Mesendoderm (in vitro differentiated cells): Measurements from ENCODE around the gene HADHA.

Experiments used
- DNase-seq: peaks from one replicate; pipeline ENCODE4 v3.0.0; 2013
- H2AK5ac ChIP-seq: 2 replicates; pipeline ENCODE4 v1.6.1; 2013; ENCODE audit warnings: low read length, inconsistent platforms
- H2BK120ac ChIP-seq: 2 replicates; pipeline ENCODE4 v1.6.1; 2013; ENCODE audit warnings: low read depth, mild to moderate bottlenecking, low read length, moderate library complexity, mixed read lengths
- H2BK15ac ChIP-seq: replicated peaks from 2 replicates; pipeline ENCODE4 v1.6.1; 2013; ENCODE audit warnings: low read depth, mild to moderate bottlenecking, moderate library complexity
- H2BK5ac ChIP-seq: 2 replicates; pipeline ENCODE4 v1.6.1; 2013; ENCODE audit warnings: low read length, inconsistent platforms
- H3K18ac ChIP-seq: 2 replicates; pipeline ENCODE4 v1.6.1; 2013; ENCODE audit warnings: mild to moderate bottlenecking, low read length, mixed read lengths
- H3K23ac ChIP-seq: one replicate; pipeline ENCODE4 v1.6.1; 2013; ENCODE audit warnings: low read length
- H3K27ac ChIP-seq: 2 replicates; pipeline ENCODE4 v1.5.1; 2013; ENCODE audit warnings: low read depth, mild to moderate bottlenecking, inconsistent platforms, low read length, moderate library complexity
- H3K27me3 ChIP-seq: 2 replicates; pipeline ENCODE4 v1.6.1; 2013; ENCODE audit warnings: low read length, control low read depth, mild to moderate bottlenecking, inconsistent platforms; ENCODE audit not compliant: insufficient read depth, poor library complexity
- H3K36me3 ChIP-seq: 2 replicates; pipeline ENCODE4 v1.6.1; 2013; ENCODE audit warnings: low read length, inconsistent platforms; ENCODE audit not compliant: control insufficient read depth, insufficient read depth
- H3K4ac ChIP-seq: one replicate; pipeline ENCODE4 v1.6.1; 2013; ENCODE audit warnings: low read depth, mild to moderate bottlenecking, low read length, moderate library complexity
- H3K4me1 ChIP-seq: 2 replicates; pipeline ENCODE4 v1.6.1; 2013; ENCODE audit warnings: low read depth, low read length, inconsistent platforms; ENCODE audit not compliant: control insufficient read depth
- H3K4me2 ChIP-seq: 2 replicates; pipeline ENCODE4 v1.6.1; 2013; ENCODE audit warnings: low read length
- H3K4me3 ChIP-seq: 2 replicates; pipeline ENCODE4 v1.5.1; 2013; ENCODE audit warnings: mild to moderate bottlenecking, low read length
- H3K56ac ChIP-seq: one replicate; pipeline ENCODE4 v1.6.1; 2013; ENCODE audit warnings: low read length
- H3K79me1 ChIP-seq: 2 replicates; pipeline ENCODE4 v1.6.1; 2013; ENCODE audit warnings: low read length, inconsistent platforms
- H3K79me2 ChIP-seq: 2 replicates; pipeline ENCODE4 v1.6.1; 2013; ENCODE audit warnings: mild to moderate bottlenecking, low read length; ENCODE audit not compliant: control insufficient read depth, insufficient read depth
- H3K9ac ChIP-seq: 2 replicates; pipeline ENCODE4 v1.6.1; 2013; ENCODE audit warnings: low read length, inconsistent platforms
- H4K5ac ChIP-seq: one replicate; pipeline ENCODE4 v1.6.1; 2013; ENCODE audit warnings: low read length
- H4K8ac ChIP-seq: one replicate; pipeline ENCODE4 v1.6.1; 2013; ENCODE audit warnings: low read depth, mild to moderate bottlenecking, control low read depth, low read length, moderate library complexity
- WGBS: extraction: QIAGEN DNeasy Blood & Tissue Kit; methylation state at CpG from one replicate; pipeline ENCODE4 v1.1.7; 2013; ENCODE audit warnings: low lambda C conversion rate, missing lambda C conversion rate; ENCODE audit not compliant: insufficient coverage; ENCODE audit errors: extremely low coverage; 5-methylcytosine and 5-hydroxymethylcytosine counted together

The HADHA gene

DNA sequence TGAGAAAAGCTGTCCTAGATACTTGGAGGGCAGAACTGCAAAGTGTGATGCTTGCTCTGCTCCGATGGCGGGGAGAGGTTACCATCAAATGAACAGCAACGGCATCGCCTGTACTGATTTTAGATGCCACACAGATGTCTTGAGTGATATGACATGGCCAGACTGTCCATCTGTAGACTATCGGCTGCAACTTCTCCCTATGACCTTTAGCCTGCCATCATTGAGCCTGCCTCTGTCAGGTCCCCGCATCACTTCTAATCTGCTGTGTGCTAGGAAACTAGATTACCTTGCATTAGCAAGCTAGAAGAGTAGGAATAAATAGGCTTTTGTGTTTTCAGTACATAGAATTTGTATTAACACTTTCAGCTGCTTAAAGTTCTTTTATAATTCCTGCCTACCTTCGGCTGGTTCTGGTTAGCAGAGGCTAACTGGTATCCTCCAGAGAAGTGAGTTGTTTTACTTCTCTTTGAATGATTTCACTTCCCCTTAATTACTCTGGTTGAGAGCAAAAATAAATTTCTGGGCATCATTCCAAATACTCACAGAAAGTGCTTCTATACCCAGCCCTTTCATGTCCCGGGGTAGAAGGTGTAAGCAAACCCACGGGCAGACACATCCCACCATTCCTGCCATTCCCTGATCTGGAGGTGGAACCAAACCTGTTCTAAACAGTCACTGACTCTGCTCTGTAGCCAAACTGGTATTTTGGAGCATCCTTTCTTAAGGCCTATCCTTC is 47.6 kb downstream of the HADHA start:
- H3K27ac ChIP-seq, result no peak overlapping the region
- no peak overlapping the region for H4K5ac ChIP-seq
- no peak overlapping the region for H2BK5ac ChIP-seq
- H3K4me3 ChIP-seq, result no peak overlapping the region
- H3K23ac ChIP-seq, result no peak overlapping the region
- no peak overlapping the region for H4K8ac ChIP-seq
- no peak overlapping the region for H3K56ac ChIP-seq
- H3K4me1 ChIP-seq, result no peaks in the 10 kb centered on the region
- H2AK5ac ChIP-seq, result no peak overlapping the region
- H3K18ac ChIP-seq, result no peak overlapping the region
- no peak overlapping the region for H2BK15ac ChIP-seq
- no peaks in the 10 kb centered on the region for H3K27me3 ChIP-seq
- H3K79me2 ChIP-seq, result no peaks in the 10 kb centered on the region
- WGBS, result no CpG with 5 or more reads among the region's 9 CpGs
- no peak overlapping the region for H3K9ac ChIP-seq
- no peak overlapping the region for H3K4ac ChIP-seq
- H3K79me1 ChIP-seq, result no peaks in the 10 kb centered on the region
- no peak overlapping the region for H2BK120ac ChIP-seq
- no peak overlapping the region for H3K4me2 ChIP-seq
- DNase-seq, result no peak
- peaks cover 13% of the 10 kb centered on the region for H3K36me3 ChIP-seq

DNA sequence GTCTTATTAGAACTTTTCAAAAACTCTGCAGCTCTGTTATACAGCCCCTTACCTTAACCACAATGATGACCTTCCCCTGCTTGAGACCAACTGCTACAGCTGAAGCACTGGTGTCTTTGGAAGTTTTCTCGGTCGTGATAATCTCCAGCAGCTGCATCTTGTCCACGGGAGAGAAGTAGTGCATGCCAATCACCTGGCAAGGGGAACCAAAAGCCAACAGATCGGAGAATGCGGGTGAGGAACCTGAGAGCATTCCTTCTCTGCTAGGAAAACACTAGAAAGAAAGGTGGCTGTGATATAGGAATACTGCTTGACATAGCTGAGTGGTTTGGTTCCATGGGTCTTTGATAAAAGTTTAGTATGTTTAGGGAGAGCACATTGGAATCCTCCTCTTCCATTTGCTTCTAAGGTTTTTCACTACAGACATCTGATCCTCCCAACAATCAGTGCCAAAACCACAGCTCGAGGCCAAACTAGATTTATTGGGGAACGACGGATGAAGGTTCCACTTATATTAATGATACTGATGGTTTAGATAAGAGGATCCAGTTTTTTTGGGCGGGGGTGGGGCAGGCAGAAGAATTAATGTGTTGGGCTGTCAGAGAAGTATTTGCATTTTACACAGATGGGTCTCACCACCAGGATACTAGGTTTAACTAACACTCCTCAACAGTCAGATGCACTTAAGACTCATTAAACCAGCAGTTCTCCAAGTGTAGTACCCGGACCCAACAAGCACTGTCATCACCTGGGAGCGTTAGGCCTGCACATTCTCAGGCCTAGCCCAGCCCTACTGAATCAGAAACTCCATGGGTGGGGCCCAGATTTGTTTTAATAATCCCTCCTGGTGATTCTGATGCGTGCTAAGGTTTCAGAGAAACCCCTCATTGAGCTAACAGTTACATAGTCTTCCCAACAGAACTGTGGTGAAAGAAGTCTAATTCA is 49.1 kb downstream of the HADHA start:
- no peak overlapping the region for H3K4me3 ChIP-seq
- no peaks in the 10 kb centered on the region for H3K79me1 ChIP-seq
- H3K27ac ChIP-seq, result no peak overlapping the region
- H4K5ac ChIP-seq, result no peak overlapping the region
- H3K79me2 ChIP-seq, result no peaks in the 10 kb centered on the region
- H3K27me3 ChIP-seq, result no peaks in the 10 kb centered on the region
- no peak overlapping the region for H3K9ac ChIP-seq
- H3K4me2 ChIP-seq, result no peak overlapping the region
- no CpG with 5 or more reads among the region's 12 CpGs for WGBS
- no peak for DNase-seq
- H2BK120ac ChIP-seq, result no peak overlapping the region
- H2BK15ac ChIP-seq, result no peak overlapping the region
- no peak overlapping the region for H2AK5ac ChIP-seq
- no peak overlapping the region for H3K18ac ChIP-seq
- no peak overlapping the region for H4K8ac ChIP-seq
- no peaks in the 10 kb centered on the region for H3K4me1 ChIP-seq
- H3K4ac ChIP-seq, result no peak overlapping the region
- no peak overlapping the region for H3K56ac ChIP-seq
- H2BK5ac ChIP-seq, result no peak overlapping the region
- H3K23ac ChIP-seq, result no peak overlapping the region
- H3K36me3 ChIP-seq, result peaks cover 12% of the 10 kb centered on the region

DNA sequence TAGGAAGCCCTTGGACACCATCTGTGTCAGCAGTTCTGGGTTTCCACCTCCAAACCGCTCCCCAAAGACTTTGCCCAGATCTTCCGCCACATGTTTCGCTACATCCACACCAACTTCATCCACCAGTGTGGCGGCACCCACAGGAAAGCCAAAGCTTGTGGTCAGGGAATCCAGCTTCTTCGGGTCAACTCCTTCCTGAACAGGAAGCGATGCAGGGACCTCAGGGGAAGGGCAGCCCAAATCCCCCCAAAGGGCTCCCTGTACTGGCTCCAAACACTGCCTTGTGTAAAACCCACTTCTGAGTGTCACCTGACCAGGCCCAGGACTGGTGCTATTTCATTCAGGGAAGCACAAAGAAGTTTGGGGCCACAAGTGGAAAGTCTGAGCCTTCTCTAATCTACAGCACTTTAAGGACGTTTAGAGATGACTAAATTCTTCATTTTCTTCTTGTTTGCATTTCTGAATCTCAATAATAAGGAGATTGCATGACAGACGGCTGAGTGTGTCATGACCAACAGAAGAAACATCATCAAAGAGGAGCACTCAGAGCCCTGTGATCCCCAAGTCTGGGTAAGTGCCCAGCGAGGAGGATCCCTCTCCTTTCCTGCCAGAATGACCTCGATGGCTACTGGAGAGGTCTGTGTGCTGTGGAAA is 50.7 kb downstream of the HADHA start:
- H3K79me1 ChIP-seq, result no peaks in the 10 kb centered on the region
- H2AK5ac ChIP-seq, result no peak overlapping the region
- H3K27me3 ChIP-seq, result no peaks in the 10 kb centered on the region
- H2BK5ac ChIP-seq, result no peak overlapping the region
- no peak overlapping the region for H3K56ac ChIP-seq
- H3K9ac ChIP-seq, result no peak overlapping the region
- no peak overlapping the region for H3K23ac ChIP-seq
- DNase-seq, result no peak
- no peak overlapping the region for H3K18ac ChIP-seq
- H3K79me2 ChIP-seq, result no peaks in the 10 kb centered on the region
- no peak overlapping the region for H3K4me3 ChIP-seq
- H3K4me1 ChIP-seq, result no peaks in the 10 kb centered on the region
- H4K5ac ChIP-seq, result no peak overlapping the region
- no peak overlapping the region for H3K27ac ChIP-seq
- no peak overlapping the region for H3K4ac ChIP-seq
- no peak overlapping the region for H2BK120ac ChIP-seq
- no peak overlapping the region for H3K4me2 ChIP-seq
- no CpG with 5 or more reads among the region's 10 CpGs for WGBS
- H4K8ac ChIP-seq, result no peak overlapping the region
- no peak overlapping the region for H2BK15ac ChIP-seq
- peaks cover 7% of the 10 kb centered on the region for H3K36me3 ChIP-seq

DNA sequence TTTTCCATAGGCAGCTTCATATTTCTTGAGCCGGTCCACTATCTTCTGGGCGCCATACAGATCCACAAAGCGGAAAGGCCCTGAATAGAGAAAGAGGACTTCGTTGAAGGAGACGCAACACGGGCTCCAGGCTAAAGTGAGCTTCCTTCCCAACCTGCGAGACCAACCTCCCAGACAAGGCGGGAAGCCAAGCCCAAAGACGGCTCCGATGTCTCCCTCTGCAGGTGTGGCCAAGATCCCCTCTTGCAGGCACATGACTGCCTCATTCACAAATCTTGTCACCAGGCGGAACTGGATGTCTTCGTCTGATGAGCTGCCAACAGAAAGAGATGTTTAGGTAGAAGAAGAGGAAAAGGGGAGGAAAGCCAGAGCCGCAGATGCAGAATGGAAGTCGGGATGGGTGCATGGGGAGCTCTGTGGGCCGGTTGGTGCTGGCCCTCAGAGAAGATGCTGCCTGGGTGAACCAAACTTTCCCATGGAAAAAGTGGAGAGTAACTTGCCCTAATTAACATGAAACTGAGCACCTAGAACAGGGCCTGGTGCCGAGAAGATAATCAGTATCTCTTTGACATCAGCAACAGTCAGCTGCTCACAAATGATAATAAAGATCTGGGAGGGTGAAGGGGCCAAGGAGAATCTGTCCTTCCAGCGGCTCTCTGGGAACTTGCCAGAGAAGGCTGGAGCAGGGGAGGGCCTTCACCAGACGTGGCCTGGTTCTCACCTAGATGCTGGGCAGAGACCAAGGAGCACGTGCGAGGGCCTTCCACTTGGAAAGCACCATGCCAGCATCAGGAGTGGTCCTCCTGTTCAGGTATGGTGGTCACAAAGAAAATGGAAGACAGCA is 52.9 kb downstream of the HADHA start:
- no peak overlapping the region for H2BK120ac ChIP-seq
- no peaks in the 10 kb centered on the region for H3K4me1 ChIP-seq
- H4K8ac ChIP-seq, result no peak overlapping the region
- H2BK5ac ChIP-seq, result no peak overlapping the region
- H3K9ac ChIP-seq, result no peak overlapping the region
- no peaks in the 10 kb centered on the region for H3K27me3 ChIP-seq
- no peak overlapping the region for H3K27ac ChIP-seq
- no CpG with 5 or more reads among the region's 20 CpGs for WGBS
- H3K4ac ChIP-seq, result no peak overlapping the region
- no peaks in the 10 kb centered on the region for H3K79me1 ChIP-seq
- H3K36me3 ChIP-seq, result peaks cover 6% of the 10 kb centered on the region
- H2AK5ac ChIP-seq, result no peak overlapping the region
- no peak overlapping the region for H3K18ac ChIP-seq
- H3K56ac ChIP-seq, result no peak overlapping the region
- no peak for DNase-seq
- no peak overlapping the region for H4K5ac ChIP-seq
- H2BK15ac ChIP-seq, result no peak overlapping the region
- no peak overlapping the region for H3K4me3 ChIP-seq
- H3K4me2 ChIP-seq, result no peak overlapping the region
- no peaks in the 10 kb centered on the region for H3K79me2 ChIP-seq
- no peak overlapping the region for H3K23ac ChIP-seq

DNA sequence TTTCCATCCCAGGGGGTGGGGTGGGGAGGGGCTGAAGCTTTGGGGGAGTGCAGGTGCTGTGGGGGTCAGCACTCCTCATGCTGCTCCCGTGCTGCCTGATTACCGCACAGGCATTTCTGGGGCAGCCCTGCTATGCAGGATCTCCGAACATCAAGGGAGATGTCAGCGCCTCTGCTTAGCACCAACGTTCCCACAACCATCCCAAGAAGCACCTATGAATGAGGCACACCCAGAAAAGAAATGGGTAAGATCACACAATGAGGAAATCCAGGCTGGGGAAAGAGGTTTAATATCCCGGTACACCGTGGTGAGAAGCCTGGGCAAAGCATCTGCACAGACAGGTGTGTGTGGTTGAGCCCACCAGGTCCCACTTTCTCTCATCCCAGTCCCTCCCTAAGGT is 54.1 kb downstream of the HADHA start:
- no peak overlapping the region for H3K4me2 ChIP-seq
- no CpG with 5 or more reads among the region's 7 CpGs for WGBS

More for the DNA sequence above, 54.1 kb downstream of the HADHA start:
- Histone ChIP-seq H3K79me2 (no peaks in the 10 kb centered on the region), H4K5ac (no peak overlapping the region), H2BK120ac (no peak overlapping the region), H2AK5ac (no peak overlapping the region), H3K36me3 (peaks cover 6% of the 10 kb centered on the region), H3K27me3 (no peaks in the 10 kb centered on the region), H3K4me3 (no peak overlapping the region), H3K23ac (no peak overlapping the region), H3K56ac (no peak overlapping the region), H3K79me1 (no peaks in the 10 kb centered on the region), H2BK5ac (no peak overlapping the region), H3K4me1 (no peaks in the 10 kb centered on the region), H3K9ac (no peak overlapping the region), H4K8ac (no peak overlapping the region), H3K18ac (no peak overlapping the region), H3K27ac (no peak overlapping the region), H2BK15ac (no peak overlapping the region), H3K4ac (no peak overlapping the region)
- DNase-seq, result no peak
